GM18861 (cell line): Measurements from ENCODE around the gene ARF5.

Experiments used
- ATAC-seq: cut with Tn5 transposase; IDR thresholded peaks from one replicate; pipeline ENCODE4 v1.9.1; 2021; ENCODE audit not compliant: unreplicated experiment

ARF5 gene

DNA sequence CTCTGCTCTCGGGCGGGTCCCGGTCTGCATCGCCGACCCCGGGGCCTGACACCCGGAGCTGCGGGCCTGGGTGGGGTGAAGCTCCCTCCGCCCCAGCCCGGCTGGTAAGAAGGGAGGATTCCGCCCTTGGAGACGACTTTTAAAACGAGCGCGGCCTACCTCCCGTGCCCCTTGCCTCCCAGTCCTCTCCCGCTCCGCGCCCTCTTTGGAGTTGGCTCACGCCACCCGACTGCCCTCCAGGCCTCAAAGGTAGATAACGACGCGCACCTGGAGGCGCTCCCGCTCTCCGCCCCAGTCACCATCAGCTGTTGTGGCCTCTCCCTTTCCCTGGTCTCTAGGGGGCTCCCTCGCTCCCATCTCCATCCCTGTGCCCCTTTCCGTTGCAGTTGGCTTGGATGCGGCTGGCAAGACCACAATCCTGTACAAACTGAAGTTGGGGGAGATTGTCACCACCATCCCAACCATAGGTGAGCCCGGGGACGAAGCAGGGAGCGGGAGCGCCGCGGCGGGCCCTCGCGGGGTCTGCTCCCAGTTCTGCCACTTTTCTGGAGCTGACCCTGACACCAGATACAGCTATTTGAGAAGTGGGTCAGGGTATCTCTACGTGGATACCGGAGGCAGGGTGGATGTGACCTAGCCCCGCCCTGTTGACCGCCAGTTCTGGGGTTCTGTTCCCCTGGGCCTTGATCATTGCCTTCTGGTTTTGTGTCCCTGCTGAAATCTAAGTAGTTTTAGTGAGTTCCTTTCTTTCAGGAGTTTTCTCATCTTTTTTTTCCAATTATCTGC lies 679 bp downstream of the ARF5 start:
- ATAC-seq, result no peak

DNA sequence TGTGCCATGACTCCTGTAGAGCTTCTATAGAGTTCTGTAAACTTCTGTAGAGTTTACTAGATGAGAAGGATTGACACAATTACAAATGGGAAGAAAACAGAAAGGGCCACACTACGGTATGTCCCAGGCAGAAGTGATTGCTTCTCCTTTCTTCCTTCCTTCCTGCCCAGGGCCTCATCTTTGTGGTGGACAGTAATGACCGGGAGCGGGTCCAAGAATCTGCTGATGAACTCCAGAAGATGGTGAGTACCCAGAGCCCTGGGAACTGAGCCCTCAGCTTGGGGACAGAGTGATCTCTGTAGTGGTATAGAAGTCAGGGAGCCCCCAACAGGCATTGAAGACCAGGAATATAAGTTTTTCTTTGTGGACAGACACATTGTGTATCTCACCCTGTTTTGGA lies 1.7 kb downstream of the ARF5 start:
- ATAC-seq, result no peak

DNA sequence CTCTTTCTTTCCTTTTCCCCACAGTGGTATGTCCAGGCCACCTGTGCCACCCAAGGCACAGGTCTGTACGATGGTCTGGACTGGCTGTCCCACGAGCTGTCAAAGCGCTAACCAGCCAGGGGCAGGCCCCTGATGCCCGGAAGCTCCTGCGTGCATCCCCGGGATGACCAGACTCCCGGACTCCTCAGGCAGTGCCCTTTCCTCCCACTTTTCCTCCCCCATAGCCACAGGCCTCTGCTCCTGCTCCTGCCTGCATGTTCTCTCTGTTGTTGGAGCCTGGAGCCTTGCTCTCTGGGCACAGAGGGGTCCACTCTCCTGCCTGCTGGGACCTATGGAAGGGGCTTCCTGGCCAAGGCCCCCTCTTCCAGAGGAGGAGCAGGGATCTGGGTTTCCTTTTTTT lies 3.0 kb downstream of the ARF5 start:
- ATAC-seq, result no peak

DNA sequence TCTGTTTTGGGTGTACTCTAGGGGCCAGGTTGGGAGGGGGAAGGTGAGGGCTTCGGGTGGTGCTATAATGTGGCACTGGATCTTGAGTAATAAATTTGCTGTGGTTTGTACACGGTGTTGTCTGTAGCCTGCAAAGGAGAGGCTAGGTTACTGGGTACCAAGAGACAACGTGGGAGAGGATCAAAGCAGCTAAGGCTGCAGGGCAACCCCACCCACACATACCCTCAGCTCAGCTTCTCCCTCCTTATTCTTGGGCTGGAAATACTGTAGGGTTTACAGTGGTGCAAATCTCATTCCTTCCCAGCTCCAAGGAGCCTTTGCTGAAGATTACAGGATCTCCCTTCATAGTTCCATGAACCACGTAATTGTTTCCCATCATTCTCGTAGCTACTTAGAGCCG lies 3.4 kb downstream of the ARF5 start:
- no peak for ATAC-seq

DNA sequence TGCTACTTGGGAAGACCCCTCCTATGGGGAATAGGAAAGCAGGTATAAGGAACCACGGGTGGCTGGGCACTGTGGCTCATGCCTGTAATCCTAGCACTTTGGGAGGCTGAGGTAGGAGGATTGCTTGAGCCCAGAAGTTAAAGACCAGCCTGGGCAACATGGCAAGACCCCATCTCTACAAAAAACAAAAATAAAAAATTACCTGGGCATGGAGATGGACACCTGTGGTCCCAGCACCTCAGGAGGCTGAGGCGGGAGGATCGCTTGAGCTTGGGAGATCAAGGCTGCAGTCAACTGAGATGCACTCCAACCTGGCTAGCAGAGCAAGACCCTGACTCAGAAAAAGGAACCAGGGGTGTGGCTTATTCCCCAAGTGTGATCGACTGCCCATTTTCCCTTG lies 4.3 kb downstream of the ARF5 start:
- ATAC-seq, result no peak

DNA sequence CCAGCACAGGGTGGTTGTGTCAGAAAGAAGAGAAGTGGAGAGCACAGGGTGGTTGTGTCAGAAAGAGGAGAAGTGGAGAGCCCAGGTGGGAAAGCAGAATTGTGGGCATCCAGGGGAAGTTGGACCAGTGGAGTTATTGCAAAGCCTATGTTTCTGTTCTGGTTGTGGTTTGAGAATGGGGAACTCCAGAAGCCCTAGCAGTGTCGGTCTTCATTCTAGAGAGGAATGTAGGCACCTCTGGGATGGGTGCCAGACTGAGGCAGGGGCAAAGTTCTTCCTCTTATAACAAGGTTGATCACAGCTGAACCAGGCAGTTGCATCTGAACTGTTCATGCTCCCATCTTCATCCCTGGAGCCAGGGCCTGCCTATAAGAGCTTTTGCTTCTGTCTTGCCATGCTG lies 6.3 kb downstream of the ARF5 start:
- no peak for ATAC-seq

DNA sequence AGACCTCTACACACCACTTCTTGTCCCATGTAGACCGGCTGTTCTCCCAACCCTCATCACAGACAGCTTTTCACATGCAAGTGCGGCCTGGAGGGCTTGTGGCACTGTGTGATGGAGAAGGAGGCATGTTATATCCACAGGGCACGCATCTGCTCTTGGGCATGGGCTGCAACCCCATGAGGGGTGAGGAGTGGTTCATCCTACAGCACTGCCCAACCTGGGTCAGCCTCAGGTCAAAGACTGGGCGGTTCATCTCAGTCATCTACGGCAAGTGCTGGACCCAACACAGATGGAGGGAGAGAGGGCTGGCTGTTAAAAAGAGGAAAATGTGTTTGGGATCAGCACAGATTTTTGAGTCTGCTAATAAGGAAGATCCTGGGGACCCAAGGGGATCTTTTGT lies 7.5 kb downstream of the ARF5 start:
- ATAC-seq, result no peak

DNA sequence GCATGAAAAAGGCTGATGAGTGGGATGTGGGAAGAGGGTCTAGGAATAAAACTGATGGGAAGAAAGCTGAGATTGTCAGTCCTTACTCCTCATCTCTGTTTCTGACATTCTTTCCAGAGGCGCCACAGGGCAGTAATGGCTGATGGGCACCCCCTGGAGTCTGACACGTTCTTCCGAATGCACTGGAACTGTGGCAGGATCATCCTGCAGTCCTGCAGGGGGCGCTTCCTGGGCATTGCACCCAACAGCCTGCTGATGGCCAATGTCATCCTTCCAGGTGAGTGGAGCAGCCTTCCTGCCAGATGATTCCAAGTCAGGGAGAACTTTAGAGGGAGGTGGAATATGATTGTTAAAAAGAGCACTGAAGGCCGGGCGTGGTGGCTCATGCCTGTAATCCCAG lies 10.1 kb downstream of the ARF5 start:
- ATAC-seq, result no peak

DNA sequence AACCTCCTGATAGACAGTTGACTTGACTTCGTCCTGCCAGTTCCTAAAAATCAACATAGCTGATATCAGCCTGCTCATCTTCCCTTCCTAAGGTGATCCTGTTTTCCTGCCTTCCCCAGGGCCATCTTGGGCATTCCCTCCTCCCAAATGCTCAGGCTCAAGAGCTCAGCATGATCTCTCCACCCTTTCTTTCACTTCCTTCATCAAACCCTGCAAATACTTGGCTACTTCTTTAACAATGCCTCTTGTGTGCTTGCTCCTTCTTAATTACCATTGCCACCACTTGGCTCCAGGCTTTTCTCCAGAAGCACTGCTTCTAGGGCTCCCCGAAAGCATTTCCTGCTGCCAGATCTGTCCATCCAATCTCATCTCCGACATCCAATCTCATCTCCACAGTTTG lies 12.7 kb downstream of the ARF5 start:
- ATAC-seq, result no peak

DNA sequence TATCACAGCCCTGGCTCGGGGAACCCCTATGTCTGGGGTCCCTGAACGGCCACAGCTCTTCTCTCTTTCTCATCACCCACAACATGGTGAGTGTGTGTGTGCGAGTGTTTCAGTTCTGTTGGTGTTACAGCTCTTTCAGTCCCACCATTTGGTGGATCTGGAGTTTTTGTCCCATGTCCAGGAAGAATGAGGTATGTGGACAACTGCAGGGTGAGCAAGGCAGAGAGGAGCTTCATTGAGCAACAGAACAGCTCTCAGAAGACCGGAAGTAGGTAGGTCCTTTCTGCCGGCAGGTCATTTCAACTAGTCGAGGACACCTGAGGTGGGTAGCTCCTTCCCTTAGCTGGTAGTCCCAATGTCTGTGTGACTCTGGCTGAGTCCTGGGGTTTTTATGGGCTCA lies 20.2 kb downstream of the ARF5 start:
- no peak for ATAC-seq

DNA sequence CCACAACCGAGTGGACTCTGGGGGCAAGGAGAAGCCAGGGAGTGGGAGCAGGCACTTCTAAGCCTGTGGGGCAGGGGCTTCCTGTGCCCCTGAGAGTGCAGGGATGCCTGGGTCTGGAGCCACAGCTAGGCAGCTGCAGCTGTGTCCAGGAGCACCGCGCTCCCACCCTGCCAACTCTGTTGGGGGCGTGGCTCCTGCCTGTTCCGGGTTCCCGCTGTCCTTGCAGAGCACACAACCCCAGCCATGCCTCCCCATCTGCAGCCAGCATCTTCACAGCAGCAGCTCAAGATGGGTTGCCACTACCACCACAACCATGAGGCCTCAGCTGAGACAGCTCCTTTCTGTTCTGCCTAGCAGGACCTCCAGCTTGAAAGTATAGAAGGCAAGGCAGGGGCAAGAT lies 21.1 kb downstream of the ARF5 start:
- no peak for ATAC-seq

DNA sequence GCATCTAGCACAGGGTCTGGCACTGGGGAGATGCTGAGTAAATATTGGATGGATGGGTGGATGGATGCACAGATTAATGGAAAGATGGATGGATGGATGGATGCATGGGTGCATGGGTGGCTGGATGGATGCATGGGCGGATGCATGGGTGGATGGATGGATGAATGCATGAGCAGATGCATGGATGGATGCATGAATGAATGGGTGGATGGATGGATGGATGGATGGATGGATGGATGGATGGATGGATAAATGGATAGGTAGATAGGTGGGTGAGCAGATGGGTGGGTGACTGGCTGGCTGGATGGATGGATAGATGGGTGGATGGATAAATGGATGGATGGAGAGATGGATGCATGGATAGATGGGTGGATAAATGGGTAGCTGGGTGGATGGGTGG lies 24.1 kb downstream of the ARF5 start:
- ATAC-seq, result no peak

DNA sequence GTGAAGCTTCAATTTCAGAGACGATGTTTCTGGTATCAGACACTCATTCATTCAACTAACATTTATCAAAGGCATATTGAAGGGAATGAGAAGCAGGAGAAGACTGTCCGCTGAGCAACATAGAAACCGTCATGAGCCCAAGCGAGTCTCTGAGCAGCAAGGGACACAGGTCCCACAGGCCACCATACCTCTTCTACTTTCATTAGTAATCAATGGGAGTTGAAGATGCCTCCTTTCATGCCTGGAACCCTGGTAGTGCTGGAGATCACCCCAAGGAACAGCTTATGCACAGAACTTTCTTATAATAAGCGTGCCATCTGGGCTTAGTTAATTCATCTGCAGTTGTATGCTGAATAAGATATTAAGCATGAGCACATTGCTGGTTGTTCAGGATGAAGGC lies 28.5 kb downstream of the ARF5 start:
- ATAC-seq, result no peak

DNA sequence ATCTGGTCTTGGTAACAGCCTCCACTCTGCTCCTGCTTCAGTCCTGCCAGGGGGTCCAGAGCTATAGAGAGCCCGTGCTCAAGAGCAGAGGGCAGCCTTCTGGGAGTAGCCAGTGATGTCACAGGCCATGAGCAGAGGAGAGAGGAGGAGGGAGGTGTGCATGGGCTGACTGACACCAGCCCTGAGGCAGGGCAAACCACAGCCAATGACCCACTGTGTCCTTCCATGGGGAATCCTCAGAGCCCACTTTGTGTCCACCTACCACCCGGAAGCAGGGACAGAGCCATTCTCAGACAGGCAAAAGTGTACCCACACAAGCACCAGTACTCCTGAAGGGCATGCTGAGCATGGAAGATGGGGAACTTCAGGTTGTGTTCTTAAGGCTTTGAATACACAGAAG lies 29.8 kb downstream of the ARF5 start, which contains the start of gene PAX4:
PAX4 (minus strand) TSS at position 101 of the 400 bp plus-strand sequence. CDS start 2,214 bp downstream, outside the sequence.
- ATAC-seq, result no peak

DNA sequence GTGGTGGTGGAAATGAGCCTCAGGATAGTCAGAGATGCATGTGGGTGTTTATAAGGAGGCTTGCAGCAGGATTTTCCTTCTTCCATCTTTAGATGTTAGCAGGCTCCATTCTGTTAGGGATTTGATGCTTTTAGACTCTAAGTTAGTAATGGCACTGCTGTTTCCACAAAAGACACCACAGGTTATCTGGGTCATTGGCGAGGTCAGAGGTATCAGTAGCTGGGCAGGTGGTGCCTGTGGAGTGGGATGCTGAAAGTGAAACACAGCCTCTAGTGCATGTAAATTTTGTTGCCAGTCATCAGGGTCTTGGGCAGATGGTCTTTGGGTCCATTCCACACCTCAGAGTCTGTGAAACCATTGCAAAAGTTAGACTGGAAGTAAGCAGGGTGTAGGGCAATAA lies 30.6 kb downstream of the ARF5 start:
- no peak for ATAC-seq

DNA sequence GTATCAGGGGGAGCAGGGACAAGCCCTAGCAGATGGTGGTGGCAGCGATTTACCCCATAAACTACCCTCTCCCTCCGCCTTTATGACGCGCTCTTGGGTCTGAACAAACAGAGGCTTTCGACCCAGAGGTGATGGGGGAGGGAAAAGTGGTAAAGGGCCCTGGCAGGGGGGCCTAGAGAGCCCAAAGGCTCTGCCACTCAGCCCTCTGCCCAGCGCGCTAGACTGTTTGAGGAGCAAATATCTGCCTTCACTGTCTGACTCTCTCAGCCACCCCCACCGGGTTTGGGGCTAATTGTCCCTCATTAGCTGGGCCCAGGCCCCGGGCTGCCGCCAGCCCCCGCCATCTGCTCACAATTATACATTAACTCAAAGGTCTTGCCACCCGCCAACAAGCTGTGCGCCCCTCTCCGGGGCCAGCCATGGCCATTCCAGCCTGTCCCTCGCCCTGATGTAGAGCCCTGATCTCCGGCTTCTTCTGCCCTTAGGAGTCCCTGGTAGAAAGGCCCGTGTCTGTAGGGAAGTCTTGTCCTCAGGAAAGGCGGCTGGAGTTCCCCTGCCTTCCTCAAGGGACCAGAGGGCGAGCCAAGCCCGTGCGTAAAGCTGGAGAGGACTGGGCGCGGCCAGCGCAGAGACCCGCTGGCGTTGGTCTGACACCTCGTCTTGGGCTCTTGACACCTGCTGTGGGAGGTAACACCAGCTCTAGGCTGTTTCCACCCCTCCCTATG lies 31.6 kb downstream of the ARF5 start:
- ATAC-seq, result no peak

DNA sequence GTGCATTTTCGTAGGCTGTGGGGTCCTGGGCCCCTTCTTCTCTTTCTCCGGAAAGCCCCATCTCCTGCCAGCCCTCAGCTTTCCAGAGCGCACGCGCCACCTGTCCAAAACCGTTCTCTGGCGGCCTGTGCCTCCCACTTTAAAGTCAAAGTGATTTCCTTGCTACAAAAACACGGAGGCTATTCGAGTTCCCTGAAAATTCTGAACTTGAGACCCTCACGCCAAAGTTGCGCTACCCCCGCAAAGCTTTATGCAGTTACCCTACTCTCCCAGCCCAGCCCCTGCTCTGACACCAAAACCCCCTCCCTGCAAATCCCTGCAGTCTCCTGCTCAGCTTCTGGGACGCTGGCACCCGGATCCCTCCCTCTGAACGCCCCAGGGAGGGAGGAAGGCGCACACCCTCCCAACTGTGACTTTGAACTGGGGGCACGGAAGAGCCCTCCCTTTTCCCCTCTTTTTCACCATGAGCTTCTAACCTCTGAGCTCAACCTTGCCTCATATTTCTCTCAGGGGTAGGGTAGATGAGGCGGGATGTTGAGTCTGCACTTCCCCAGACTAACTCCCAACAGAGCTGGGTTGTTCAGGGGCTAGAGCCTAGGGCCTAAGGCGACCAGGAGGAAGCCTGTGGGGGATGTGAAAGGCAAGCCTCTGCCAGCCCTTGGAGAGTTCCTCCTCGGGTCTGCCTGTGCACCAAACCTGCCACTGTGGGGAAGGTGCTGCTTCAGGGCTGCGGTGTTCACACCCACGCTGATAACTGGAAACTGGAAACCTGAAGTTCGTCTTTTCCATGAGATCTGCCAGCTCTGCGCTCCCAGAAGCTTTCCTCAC lies 32.4 kb downstream of the ARF5 start:
- ATAC-seq, result no peak

DNA sequence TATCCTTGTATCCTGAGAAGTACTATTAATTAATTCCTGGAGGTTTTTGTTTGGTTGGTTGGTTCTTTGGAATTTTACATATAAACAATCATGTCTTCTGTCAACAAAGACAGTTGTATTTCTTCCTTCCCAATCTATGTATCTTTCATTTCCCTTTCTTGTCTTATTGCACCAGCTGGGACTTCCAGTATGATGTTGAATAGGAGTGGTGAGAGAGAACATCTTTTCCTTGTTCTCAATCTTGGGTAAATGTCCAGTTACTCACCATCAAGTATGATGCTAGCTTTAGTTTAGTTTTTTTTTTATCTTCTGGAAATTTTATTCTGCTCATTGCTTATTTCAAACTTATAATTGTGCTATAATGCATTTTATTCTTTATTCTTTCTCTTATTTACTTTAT lies 37.1 kb downstream of the ARF5 start:
- ATAC-seq, result no peak

DNA sequence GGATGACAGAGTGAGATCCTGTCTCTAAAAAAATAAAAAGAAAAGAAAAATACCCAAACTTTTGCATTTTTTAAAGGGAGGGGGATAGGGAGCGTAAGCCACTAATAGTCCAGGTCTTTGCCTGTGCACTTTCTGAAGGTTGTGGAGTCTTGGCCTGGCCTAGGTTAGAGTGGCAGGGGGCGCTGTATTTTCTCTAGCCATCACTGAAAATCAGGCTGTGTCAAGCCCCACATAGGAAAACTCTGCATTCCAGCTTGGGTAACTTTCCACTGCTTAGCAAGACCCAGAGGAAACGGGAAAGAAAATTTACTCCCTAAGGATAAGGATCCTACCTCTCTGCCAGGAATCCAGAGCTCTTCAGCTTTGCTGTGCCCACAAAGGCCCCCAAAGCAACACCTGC lies 40.2 kb downstream of the ARF5 start:
- no peak for ATAC-seq

DNA sequence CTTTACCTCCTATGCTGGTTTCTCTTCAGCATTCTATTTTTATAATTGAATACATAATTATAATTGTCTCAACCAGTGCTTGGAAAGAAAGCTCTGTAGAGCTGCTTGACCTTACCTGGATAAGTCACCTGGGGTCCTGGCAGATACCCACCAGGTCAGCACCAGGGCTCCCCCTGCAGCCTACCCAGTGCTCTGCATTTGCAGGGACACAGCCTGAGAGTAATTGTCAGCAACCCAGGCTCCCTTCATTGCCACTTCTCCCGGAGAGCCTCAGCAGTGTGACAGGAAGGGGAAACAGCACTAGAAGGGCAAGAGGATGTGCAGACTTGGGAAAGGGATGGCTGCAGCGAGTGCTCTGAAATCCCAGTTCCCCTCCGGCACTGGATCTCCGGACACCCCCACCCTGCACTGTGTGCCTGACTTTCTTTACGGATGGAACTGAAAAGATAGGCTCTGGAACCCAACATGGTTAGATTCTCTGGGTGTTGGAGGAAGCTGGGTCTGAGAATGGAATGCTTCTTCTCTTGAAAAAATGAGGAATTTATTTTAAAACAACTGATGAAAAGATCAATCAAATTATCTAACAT lies 41.1 kb downstream of the ARF5 start:
- no peak for ATAC-seq

DNA sequence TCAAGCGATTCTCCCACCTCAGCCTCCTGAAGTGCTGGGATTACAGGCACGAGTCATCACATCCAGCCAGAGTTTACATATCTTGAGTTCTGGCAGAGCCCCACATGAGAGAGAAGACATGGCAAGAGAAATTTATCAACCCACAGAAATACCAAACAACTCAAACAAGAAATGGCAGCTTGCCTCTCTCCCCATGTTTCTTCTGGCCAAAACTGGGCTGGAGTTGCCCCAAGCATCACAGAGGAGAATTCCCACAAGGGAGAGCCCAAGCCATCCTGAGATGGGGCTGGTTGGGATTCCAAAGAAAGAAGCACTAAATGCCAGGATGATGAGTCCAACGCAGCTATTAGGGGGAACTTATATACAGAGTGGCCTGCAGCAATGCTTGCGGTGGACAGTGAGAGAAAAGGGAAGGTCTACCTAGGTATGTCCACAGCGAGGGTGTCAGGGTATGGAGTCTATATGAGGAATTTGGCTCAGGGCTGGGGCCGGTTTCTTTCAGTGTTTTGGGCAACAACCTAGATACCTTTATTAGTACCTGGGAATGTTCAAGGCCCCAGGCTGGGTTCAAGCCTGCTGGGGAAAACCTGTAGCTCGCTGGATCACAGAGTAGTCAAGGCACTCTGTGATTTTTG lies 44.2 kb downstream of the ARF5 start:
- ATAC-seq, result no peak
